ENCODE measurements around the gene PDP2.

Gene PDP2

GRCh38 chr16:66880288-66881013 lies at the start of gene PDP2:
Gene PDP2, plus strand, starts transcription at chr16:66880515. Its CDS starts 3,770 bp downstream, at chr16:66884285.
- FAIRE-seq, result no peak

- no peak for FAIRE-seq
Observed at GRCh38 chr16:66832190-66832589, 48.1 kb upstream of the PDP2 start.

GRCh38 chr16:66832661-66833305 lies 47.5 kb upstream of the PDP2 start:
- FAIRE-seq, result no peak

- no peak for FAIRE-seq
Observed at GRCh38 chr16:66834746-66835145, 45.6 kb upstream of the PDP2 start.

- FAIRE-seq, result no peak
Observed at GRCh38 chr16:66840883-66841282, 39.4 kb upstream of the PDP2 start.

GRCh38 chr16:66841366-66841765 lies 38.9 kb upstream of the PDP2 start:
- FAIRE-seq, result no peak

GRCh38 chr16:66842765-66843164 lies 37.5 kb upstream of the PDP2 start:
- FAIRE-seq, result no peak

GRCh38 chr16:66843191-66843590 lies 37.1 kb upstream of the PDP2 start:
- no peak for FAIRE-seq

GRCh38 chr16:66844009-66844341 lies 36.3 kb upstream of the PDP2 start:
- FAIRE-seq, result no peak

- no peak for FAIRE-seq
Observed at GRCh38 chr16:66844342-66845079, 35.8 kb upstream of the PDP2 start, which contains the start of gene CA7. Gene CA7, plus strand, starts transcription at chr16:66844414. Its CDS starts 74 bp downstream, at chr16:66844488.

- no peak for FAIRE-seq
Observed at GRCh38 chr16:66845080-66845410, 35.3 kb upstream of the PDP2 start.

- no peak for FAIRE-seq
Observed at GRCh38 chr16:66845791-66846221, 34.5 kb upstream of the PDP2 start.

GRCh38 chr16:66846266-66846665 lies 34.0 kb upstream of the PDP2 start:
- FAIRE-seq, result no peak

- FAIRE-seq, result no peak
Observed at GRCh38 chr16:66846831-66847230, 33.5 kb upstream of the PDP2 start.

GRCh38 chr16:66847533-66848067 lies 32.7 kb upstream of the PDP2 start:
- no peak for FAIRE-seq

GRCh38 chr16:66848172-66848571 lies 32.1 kb upstream of the PDP2 start:
- no peak for FAIRE-seq

- no peak for FAIRE-seq
Observed at GRCh38 chr16:66849021-66849420, 31.3 kb upstream of the PDP2 start.

GRCh38 chr16:66849549-66849948 lies 30.8 kb upstream of the PDP2 start:
- no peak for FAIRE-seq

GRCh38 chr16:66850115-66850815 lies 30.1 kb upstream of the PDP2 start:
- no peak for FAIRE-seq

- FAIRE-seq, result no peak
Observed at GRCh38 chr16:66851166-66851964, 28.9 kb upstream of the PDP2 start.

GRCh38 chr16:66853261-66854139 lies 26.8 kb upstream of the PDP2 start:
- FAIRE-seq, result no peak
